Activated effector memory CD4-positive, alpha-beta T cell treated with anti-CD3 and anti-CD28 coated beads, Interleukin-2, amount 50 U/mL, for 16 hours (primary cell): Measurements from ENCODE around the gene SERPINA12.

ENCODE experiments used
- DNase-seq: peaks from one replicate; pipeline ENCODE4 v3.0.0-alpha.2; 2020

The SERPINA12 gene

DNA sequence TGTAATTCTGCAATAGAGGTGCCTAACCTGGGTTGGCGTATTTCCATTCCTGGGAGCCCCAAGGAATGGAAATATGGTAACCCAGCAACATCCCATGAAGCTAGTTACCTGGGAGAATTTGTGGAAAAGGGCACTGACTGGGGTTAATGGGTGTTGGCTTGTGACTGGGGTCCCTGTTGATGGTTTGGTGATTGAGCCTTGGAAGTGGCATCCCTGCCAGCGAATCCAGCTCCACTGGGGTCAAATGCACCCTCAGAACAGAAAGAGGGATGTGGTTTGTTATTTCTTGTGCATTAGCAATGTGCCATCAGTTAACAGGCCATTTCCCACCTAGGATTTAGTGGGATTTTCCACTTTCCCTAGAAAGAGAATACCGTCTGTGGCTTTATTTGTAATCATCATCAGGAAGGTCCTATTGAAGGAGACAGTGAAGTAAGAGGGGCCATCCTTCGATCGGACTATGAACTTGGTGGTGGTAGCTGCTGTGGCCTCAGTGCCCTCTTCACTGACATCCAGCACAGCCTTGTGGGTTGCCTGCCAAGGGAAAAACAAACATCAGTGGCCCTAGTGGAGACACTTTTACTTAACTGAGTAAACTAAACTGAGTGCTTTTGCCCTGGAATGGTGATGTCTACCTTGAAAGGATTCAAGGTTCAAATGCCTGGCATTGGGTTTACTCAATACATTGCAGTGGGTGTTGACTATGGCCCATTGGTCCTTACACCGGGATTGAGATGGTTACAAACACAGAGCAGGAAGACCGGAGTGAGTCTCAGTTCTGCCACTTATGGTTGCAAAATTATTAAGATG is 46.3 kb downstream of the SERPINA12 start:
- no peak for DNase-seq

- no peak for DNase-seq
These were observed 47.1 kb downstream of the SERPINA12 start for GRCh38 chr14:94462219-94462551.

- no peak for DNase-seq
These were observed 47.6 kb downstream of the SERPINA12 start for GRCh38 chr14:94461526-94462218.

- DNase-seq: no peak
These were observed 48.4 kb downstream of the SERPINA12 start for GRCh38 chr14:94460631-94461416.

- no peak for DNase-seq
These were observed 50.6 kb downstream of the SERPINA12 start for GRCh38 chr14:94458558-94459205.

DNA sequence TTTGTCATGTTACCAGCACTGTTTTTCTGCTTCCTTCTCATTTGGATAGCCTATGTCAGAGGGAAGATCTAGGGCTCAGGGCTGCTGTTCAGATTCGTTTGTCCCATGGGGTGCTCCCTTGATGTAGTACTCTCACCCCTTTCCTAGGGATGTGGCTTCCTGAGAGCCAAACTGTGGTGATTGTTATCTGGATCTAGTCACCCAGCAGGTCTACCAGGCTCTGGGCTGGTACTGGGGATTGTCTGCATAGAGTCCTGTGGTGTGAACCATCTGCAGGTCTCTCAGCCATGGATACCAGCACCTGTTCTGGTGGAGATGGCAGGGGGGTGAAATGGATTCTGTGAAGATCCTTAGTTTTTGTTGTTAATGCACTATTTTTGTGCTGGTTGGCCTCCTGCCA is 51.2 kb downstream of the SERPINA12 start:
- DNase-seq: no peak

- no peak for DNase-seq
These were observed 53.3 kb downstream of the SERPINA12 start for GRCh38 chr14:94455928-94456327.

GRCh38 chr14:94451826-94452225 is 57.4 kb downstream of the SERPINA12 start:
- DNase-seq: no peak

DNA sequence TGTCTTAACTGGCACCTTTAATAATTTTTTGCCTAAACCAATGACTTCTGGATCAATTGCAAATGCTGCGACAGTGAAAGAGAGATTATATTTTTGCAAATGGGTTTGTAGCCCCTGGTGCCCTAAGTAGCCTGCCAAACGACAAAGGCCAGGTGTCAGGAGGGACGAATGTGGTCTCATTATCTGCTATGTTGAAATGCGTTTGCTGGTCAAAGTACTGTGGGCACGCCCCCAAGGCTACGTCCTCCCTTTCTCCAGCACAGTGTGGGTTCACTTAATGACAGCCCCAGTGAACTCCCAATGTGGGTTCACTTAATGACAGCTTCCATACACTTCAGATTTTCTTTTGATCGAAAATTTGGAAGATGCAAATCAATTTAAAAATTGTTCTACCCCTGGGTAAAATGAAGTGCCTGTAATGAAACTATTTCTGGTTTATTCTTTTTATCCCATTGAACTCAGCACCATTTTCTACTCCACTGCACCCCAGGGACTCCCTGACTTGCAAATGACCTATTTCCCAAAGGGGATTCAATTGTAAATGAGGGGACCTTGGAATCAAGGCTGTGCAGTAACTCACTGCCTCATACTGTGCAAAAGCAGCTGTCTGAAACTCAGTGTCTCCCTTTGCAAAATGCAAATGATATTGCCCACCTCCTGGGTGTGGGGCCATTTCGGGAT is 58.0 kb downstream of the SERPINA12 start:
- no peak for DNase-seq

DNA sequence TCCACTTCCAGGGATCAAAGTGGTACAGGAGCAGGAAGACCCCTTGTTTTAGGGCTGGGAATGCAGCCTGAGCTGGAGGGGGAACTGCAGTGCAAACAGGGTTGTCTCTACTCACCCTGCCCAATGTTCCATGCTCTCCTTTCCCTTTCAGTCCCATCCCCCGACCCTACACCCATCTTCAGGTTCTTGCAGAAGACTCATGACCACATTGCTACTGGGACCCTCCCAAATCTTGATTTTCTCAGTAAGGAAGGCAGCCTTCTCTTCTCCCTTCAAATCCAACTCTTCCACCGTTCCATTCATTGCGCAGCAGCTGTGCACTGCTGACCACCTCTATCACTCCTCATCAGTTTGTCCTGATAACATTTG is 58.6 kb downstream of the SERPINA12 start:
- DNase-seq: no peak

DNA sequence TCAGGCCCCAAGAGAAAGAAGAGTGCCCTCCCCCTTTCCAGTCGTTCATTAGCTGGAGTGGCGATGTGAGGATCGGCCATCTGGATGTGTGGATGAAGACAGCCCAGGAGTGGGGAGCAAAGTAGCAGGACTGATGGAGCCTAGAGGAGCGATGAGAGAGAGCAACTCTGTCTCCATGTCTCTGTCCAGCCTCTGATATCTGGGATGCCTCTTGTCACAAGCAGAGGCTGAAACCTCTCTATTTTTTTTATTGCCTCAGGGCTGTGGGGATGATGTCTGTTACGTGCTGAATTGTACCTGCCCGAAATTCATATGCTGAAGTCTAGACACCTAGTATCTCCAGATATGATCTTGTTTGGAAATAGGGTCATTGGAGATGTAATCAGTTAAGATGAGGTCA is 59.3 kb downstream of the SERPINA12 start:
- DNase-seq: no peak

DNA sequence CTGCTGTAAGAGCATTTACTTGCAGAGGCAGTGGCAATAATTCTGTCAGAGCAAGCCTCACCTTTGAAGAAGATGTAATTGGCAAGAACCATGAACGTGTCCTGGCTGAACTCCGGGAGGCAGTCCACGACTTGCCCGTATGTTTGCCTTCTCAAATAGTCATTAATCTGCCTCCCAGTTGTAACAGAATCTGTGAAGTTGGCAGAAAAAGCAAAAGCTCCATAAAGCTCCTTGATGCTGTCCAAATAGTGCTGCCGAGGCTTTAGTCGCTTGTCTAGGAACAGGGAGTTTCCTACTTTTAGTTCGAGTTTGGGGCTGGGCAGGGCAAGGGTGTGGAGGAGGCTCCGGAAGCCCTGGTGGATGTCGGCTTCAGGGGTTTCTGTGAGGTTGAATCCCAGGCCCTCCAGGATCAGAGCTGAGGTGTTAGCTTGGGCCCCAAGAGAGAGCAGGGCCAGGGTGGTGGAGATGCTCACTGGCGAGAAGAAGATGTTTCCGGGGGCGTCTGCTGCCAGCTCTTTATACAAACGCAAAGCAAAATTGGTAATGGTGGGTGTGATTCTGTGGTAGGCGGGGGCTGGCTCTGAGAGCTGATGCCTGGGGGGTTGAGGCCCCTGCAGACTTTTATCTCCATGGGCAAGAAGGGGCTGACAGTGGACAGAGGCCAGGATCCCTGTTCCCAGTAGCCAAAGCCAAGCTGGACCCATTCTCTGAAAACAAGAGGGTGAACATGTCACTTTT is 61.0 kb downstream of the SERPINA12 start:
- DNase-seq: no peak

GRCh38 chr14:94447206-94447605 is 62.1 kb downstream of the SERPINA12 start:
- no peak for DNase-seq

DNA sequence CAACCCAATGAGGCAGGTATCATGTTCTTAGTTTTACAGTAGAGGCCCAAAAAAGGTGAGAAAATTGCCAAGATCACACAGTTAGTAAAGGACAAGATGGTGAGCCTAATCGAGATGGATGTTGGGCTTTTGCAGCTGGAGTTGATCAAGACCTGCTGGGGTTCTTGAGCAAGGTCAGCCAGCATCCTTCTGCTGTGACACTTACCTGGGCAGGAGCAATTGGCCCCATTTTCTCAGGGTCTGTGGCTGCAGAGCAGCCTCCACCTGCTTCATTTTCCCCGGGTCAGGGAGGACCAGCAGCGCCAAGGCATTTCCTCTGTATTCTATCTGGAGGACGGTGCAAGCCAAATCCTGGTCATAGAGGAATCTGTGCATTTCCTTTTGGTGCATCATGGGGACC is 63.1 kb downstream of the SERPINA12 start:
- DNase-seq: no peak

DNA sequence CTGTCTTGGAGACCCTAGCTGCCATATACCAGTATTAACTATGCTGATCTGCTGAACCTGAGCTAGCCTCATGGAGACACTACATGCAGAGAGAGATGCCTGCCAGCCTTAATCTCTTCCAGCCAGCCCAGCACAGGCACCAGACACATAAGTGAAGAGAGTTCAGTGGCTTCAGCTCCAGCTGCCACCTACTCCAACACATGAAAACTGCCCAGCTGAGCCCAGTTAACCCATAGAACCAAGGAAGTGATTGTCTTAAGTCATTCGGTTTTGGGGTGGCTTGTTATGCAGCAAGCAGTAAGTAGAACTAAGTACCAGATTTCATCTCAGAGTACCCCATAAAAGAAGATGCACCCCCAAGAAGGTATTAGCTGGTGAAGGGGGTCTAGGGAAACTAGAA is 64.3 kb downstream of the SERPINA12 start:
- no peak for DNase-seq

DNA sequence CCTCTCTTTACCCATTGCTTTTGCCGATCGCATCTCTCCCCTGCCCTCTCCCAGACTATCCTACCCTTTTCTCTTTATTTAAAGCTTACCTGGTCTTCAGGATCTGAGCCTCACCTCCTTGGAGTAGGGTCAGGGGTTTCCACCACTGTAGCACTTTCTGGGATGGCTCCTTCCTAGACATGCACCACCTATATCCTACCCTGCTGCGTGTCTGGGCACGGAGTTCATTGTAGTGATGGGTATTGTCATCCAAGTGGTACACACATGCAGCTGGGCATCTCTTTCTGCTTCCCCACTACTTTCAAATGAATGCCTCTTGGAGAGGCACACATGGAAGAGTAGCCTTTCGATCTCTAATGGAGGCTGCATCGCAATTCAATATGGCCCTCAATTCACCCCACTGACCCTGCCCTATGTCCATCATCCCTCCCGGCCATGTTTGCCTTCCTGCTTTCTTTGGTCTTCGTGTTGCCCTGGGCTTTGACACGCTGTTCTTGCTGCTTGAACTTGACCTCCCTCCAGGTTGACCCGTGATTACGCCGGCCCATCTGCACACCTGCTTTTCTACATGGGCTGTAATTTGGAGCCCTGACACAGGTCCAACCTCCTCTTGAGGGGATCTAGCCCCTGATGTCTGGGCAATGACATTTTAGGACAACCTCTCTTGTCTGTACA is 67.6 kb downstream of the SERPINA12 start:
- no peak for DNase-seq

DNA sequence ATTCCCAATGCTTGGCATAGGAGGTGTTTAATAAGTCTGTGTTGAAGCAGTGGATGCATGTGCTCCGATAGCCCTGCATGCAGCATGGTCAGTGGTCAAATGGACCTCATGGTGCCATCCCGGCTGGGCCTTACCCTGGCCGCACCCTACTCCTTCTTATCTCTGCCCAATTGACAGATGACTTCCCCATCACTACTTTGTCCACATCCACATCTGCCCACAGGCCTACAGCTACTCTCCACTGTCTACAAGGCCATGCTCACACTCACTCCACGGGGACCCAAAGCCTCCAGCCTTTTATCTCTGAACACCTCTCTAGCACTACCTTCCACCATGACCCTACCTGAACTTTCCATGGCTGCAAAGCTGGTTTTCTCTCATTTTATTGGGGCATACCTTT is 68.1 kb downstream of the SERPINA12 start:
- no peak for DNase-seq

DNA sequence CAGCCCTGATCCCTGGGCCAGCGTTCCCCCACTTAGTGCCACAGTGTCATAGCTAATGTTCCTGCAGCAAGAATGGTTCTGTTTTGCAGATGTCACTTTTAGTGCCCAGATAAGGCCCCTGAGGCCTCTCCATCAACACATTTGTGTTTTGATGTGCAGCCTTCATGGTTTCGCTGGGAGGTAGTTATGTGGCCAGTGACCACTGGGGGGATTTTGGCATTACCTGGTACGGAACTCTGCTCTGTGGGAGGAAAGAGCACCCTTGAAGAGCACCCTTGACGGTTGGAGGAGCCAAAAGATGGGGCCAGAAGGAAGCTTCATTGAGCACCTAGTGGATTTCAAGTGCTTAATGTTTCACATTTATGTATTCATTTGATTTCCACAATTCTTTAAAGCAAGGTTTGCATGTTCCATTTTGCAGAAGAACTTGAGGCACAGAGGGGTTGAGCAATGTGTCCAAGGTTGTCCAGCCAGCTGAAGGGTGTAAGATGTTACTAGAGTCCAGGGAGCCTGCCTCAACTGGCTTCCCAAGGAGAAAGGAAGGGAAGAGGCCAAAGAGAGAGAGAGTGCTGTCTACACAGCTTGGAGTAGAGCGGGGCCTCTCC is 69.7 kb downstream of the SERPINA12 start:
- no peak for DNase-seq
